ENCODE measurements around the gene STK4. TPM values are rescaled to one million over a fixed set of nuclear protein-coding genes. Genes with fewer than 3 reads are reported as not detected.

Gene STK4
- total and polyA plus RNA-seq, 2 donors (not counting 3 experiments of a cell fraction or from before 2014, with no cell fraction given) = 9.1 to 29.6 TPM

GRCh38 chr20:45103072-45103471, 136.8 kb downstream of the STK4 start:
- ChIA-PET POLR2A (no interaction called here), CTCF (interaction anchor here (1.0 to 12.2 kb wide), 6 partner anchors 9 to 668 kb away, joined by 3 to 411 read pairs (median 4); no protein-coding TSS in a partner anchor)
- Histone ChIP-seq H3K27me3 (ENCODE audit: control insufficient read depth in 2 of 2, insufficient read depth in 2 of 2, low read length in 2 of 2) (peaks cover 8 to 19% of the 10 kb centered on the region in 2 experiments), H3K4me1 (ENCODE audit: control insufficient read depth, extremely low read depth, insufficient read depth, low read length) (peaks cover 3% of the 10 kb centered on the region), H3K9me1 (replicated peaks; ENCODE audit: control insufficient read depth, extremely low read depth, insufficient read depth, low read length) (no peaks in the 10 kb centered on the region), H3K36me3 (ENCODE audit: control insufficient read depth in 2 of 2, extremely low read depth in 1 of 2, insufficient read depth in 2 of 2, low read length in 2 of 2) (no peaks in the 10 kb centered on the region), H3K4me2 (ENCODE audit: insufficient read depth, low read length) (no peak overlapping the region), H3K9me3 (replicated peaks; ENCODE audit: control insufficient read depth, insufficient read depth, low read length) (no peaks in the 10 kb centered on the region), H3K27ac (ENCODE audit: insufficient read depth, low read depth, low read length) (no peak overlapping the region), H3K4me3 (replicated peaks in 1 of 3; ENCODE audit: insufficient read depth in 1 of 3, low read depth in 1 of 3, low read length in 3 of 3) (no peak overlapping the region), H3K79me2 (ENCODE audit: control insufficient read depth, insufficient read depth, low read length) (no peaks in the 10 kb centered on the region), H4K20me1 (replicated peaks; ENCODE audit: control insufficient read depth, extremely low read depth, insufficient read depth, low read length) (no peaks in the 10 kb centered on the region), H3K9ac (replicated peaks; ENCODE audit: extremely low read depth, insufficient read depth, low read length) (no peak overlapping the region), H2AFZ (ENCODE audit: low read depth, low read length) (no peak overlapping the region)
- FAIRE-seq (no peak), DNase-seq (ENCODE audit: low read depth, low spot score) (no peak)
- TF ChIP-seq CTCF (IDR thresholded peaks at IDR 0.05; ENCODE audit: extremely low read depth in 1 of 2, insufficient read depth in 1 of 2, low read depth in 1 of 2, low read length in 2 of 2) (no peak), MAX (IDR thresholded peaks at IDR 0.05; ENCODE audit: insufficient read depth, insufficient read length) (no peak), MYC (IDR thresholded peaks at IDR 0.05; ENCODE audit: low read depth, low read length) (no peak), FOS (IDR thresholded peaks at IDR 0.05; ENCODE audit: borderline replicate concordance, insufficient read depth, low read length) (no peak), EZH2 (IDR thresholded peaks at IDR 0.05; ENCODE audit: borderline replicate concordance, low read depth, low read length, severe bottlenecking) (no peak), GATA2 (IDR thresholded peaks at IDR 0.05; ENCODE audit: insufficient read depth, insufficient read length, low read depth, low read length) (no peak), JUN (IDR thresholded peaks at IDR 0.05; ENCODE audit: borderline replicate concordance, insufficient read depth, insufficient read length, low read depth) (no peak), POLR2A (IDR thresholded peaks at IDR 0.05; ENCODE audit: low read depth, low read length) (no peak), POLR2AphosphoS5 (IDR thresholded peaks at IDR 0.05; ENCODE audit: insufficient read depth, low read depth, low read length) (no peak)
- dilution Hi-C loops (cut with MboI; ENCODE audit: extremely low pct_ligation_motif_present, low sequenced_read_pairs) (no loop called here), intact Hi-C loops (cut with micrococcal nuclease) (no loop called here)
- BruUV-seq (replicated peaks) = no TSS peak

Data from endothelial cell of umbilical vein (primary cell).